ENCODE measurements around the gene SLC33A1.

The SLC33A1 gene

GRCh38 chr3:155785662-155786295 lies 68.4 kb downstream of the SLC33A1 start:
- no peak for DNase-seq

GRCh38 chr3:155782390-155782953 lies 71.8 kb downstream of the SLC33A1 start:
- DNase-seq, result no peak

GRCh38 chr3:155780291-155780690 lies 73.9 kb downstream of the SLC33A1 start:
- no peak for DNase-seq

- DNase-seq, result no peak
Observed at GRCh38 chr3:155778462-155778861, 75.8 kb downstream of the SLC33A1 start.

- DNase-seq, result no peak
Observed at GRCh38 chr3:155772801-155773200, 81.4 kb downstream of the SLC33A1 start.

GRCh38 chr3:155771126-155771525 lies 83.1 kb downstream of the SLC33A1 start:
- DNase-seq, result no peak
